ENCODE measurements around the gene TMEM150A. TPM values are rescaled to one million over a fixed set of nuclear protein-coding genes. Genes with fewer than 3 reads are reported as not detected.

The TMEM150A gene
- total and polyA plus RNA-seq, 8 donors: 11.5 to 39.6 (median 14.6) TPM

DNA sequence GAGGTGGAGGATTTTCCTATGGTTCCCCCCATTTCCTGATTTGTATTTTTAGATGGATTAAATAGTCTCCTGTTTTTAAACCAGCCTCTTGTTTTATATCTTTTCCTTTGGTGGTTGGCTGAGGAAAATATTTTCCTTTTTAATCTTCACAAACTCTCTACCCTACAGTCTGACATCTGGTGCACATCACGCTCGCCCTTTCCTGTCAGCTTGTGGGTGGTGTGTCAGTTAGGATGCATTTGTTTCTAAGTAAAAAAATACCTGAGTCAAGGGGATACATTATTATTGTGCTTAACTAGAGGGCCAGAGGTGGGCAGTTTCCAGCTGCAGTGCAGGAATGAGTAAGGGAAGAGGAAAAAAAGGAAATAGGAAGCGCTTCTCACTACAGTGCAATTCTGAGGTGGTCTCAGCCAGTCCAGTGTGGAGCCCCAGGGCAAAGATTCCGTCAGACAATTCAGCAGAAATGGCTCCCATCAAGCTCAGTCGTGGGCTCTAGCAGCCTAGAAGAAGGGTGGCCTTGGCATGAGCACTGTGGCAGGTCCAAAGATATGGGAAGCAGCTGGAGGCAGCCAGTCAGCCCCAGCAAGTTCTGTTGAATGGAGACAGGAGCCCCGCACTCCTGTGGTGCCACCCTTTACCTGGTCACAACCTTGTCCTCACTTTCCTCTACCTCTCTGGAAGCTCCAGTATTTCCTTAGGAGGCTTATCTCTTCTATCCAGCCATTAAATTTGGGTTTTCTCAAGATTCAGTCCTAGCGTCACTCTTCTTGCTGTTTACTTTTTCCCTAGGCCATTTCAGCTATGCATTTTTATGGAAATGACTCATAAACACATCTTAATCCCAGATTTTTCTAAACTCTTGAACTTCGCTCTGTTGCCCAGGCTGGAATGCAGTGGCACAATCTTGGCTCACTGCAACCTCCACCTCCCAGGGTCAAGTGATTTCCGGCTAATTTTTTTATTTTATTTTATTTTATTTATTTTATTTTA lies 47.0 kb upstream of the TMEM150A start:
- peak overlapping the region; percentile 25 to 62 for H3K27ac ChIP-seq
- no peak overlapping the region for H3K4me3 ChIP-seq
- peaks cover 0 to 90% of the 10 kb centered on the region in 2 donors for H3K36me3 ChIP-seq
- TF ChIP-seq CTCF (IDR thresholded peaks at IDR 0.05): no peak
- H3K27me3 ChIP-seq: no peaks in the 10 kb centered on the region
- ATAC-seq (no peak), DNase-seq (no peak)
- no peaks in the 10 kb centered on the region for H3K9me3 ChIP-seq
- H3K4me1 ChIP-seq: peaks cover 20 to 25% of the 10 kb centered on the region in 2 donors
- intact Hi-C loops (cut with DNase I): no loop called here

DNA sequence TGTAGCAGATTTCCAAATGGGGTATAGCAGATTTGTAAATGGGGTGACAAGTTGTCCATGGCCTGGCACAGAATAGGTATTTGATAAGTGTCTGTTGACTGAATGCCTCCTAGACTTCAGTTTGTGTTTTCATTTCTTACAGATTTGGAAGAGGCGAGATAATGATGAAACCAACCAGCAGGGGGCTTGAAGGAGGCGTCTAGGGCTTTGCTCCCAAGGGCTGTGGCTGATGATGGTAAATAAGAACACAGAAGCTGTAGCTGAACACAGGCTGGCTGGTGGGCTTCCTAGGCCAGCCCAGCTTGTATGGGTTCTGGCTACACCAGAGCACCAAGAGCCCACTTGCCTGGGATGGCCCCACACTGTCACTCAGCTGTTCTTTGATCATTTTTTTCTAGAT lies 46.1 kb upstream of the TMEM150A start:
- Histone ChIP-seq H3K36me3 (peaks cover 0 to 93% of the 10 kb centered on the region in 2 donors), H3K27ac (peak overlapping the region; percentile 25 to 62), H3K4me3 (no peak overlapping the region), H3K9me3 (no peaks in the 10 kb centered on the region), H3K4me1 (peaks cover 16 to 23% of the 10 kb centered on the region in 2 donors), H3K27me3 (no peaks in the 10 kb centered on the region)
- DNase-seq (no peak), ATAC-seq (peak; percentile 27)
- peak in 1 of 2 donors; percentile 25 for TF ChIP-seq CTCF (IDR thresholded peaks at IDR 0.05)
- intact Hi-C loops (cut with DNase I): no loop called here

DNA sequence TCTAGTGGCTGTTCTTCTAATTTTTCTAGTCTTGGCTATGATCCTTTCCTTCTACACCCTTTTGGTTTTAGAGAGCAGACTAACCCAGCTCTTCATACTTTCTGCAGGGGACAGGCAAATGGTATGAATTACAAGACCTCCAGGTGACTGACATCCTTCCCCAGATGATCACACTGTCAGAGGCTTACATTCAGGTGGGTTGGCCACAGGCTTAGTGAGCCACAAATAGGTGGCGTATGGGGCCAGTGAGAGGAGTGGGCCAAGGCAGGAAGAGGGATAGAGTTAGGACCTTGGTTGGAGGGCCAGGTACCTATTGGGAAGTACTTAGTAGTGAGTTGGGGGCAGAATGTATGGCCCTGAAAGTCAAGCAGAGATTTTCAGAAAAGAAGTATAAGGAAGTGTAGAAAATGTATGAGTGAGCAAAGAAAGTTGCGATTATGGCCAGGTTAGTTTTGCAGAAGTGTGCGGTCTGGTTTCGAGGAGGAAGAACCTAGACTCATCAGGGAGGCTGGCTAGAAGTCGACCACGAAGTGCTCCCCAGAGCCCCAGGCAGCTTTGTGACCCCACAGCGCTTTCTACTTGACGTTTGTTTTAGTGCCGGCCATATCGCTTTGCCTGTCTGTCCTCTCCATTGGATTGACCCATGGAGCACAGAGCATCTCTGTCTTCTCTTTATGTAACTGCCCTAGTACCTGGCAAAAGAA lies 45.5 kb upstream of the TMEM150A start:
- Histone ChIP-seq H3K27ac (peak overlapping the region; percentile 25 to 62), H3K4me1 (peaks cover 10 to 20% of the 10 kb centered on the region in 2 donors), H3K36me3 (peaks cover 0 to 96% of the 10 kb centered on the region in 2 donors), H3K4me3 (no peak overlapping the region), H3K9me3 (no peaks in the 10 kb centered on the region), H3K27me3 (no peaks in the 10 kb centered on the region)
- ATAC-seq (no peak), DNase-seq (no peak)
- intact Hi-C loops (cut with DNase I): no loop called here
- TF ChIP-seq CTCF (IDR thresholded peaks at IDR 0.05): no peak

DNA sequence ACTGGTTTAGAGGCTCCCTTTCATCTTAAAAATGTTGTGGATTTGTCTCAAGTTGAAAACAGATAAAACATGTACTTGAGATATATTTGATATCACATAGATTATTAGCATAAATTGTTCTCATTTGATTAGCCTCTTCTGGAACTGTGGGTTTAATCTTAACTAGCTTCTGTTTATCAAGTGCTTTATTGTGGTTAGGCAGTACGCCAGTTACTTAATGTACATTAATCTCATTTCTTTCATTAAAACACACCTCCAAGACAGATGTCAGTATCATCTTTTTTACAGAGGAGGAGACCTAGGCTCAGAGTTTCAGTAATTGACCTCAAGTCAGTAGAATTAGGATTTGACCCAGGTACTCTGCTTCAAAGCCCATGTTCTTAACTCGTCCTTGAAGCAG lies 43.7 kb upstream of the TMEM150A start:
- Histone ChIP-seq H3K36me3 (peaks cover 0 to 100% of the 10 kb centered on the region in 2 donors), H3K9me3 (no peaks in the 10 kb centered on the region), H3K27ac (no peak overlapping the region), H3K4me1 (peaks cover 6 to 20% of the 10 kb centered on the region in 2 donors), H3K27me3 (no peaks in the 10 kb centered on the region), H3K4me3 (no peak overlapping the region)
- ATAC-seq (no peak), DNase-seq (no peak)
- intact Hi-C loops (cut with DNase I): no loop called here
- no peak for TF ChIP-seq CTCF (IDR thresholded peaks at IDR 0.05)

DNA sequence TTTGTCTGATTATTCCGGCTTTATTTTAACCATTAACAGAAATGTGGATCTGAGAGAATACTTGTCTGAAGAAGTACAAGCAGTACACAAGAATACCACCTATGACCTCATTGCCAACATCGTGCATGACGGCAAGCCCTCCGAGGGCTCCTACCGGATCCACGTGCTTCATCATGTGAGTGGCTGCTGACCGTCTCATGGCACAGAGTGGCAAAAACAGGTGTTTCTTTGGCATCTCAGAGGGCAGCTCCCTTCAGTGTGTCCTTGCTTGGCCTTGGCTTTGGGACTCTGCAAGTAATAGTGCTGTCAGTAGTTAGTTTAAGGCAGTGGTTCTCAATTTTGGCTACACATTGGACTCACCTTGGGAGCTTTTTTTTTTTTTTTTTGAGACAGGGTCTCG lies 42.4 kb upstream of the TMEM150A start:
- Histone ChIP-seq H3K4me1 (peaks cover 6 to 19% of the 10 kb centered on the region in 2 donors), H3K36me3 (peaks cover 0 to 100% of the 10 kb centered on the region in 2 donors), H3K27me3 (no peaks in the 10 kb centered on the region), H3K9me3 (no peaks in the 10 kb centered on the region), H3K27ac (no peak overlapping the region), H3K4me3 (no peak overlapping the region)
- no peak for TF ChIP-seq CTCF (IDR thresholded peaks at IDR 0.05)
- DNase-seq: no peak
- intact Hi-C loops (cut with DNase I): loop anchor here in 1 of 2 donors (5.0 kb wide), 1 partner anchor 167 kb away; no protein-coding TSS in a partner anchor
- no peak for ATAC-seq

Measured in left lung (tissue), 10 donors.